ENCODE data around the gene ABHD17C. TPM values are rescaled to one million over a fixed set of nuclear protein-coding genes. Genes with fewer than 3 reads are reported as not detected.

Gene ABHD17C
- total RNA-seq, 2 experiments from 2014 or later: 0.47 to 0.70 TPM

DNA sequence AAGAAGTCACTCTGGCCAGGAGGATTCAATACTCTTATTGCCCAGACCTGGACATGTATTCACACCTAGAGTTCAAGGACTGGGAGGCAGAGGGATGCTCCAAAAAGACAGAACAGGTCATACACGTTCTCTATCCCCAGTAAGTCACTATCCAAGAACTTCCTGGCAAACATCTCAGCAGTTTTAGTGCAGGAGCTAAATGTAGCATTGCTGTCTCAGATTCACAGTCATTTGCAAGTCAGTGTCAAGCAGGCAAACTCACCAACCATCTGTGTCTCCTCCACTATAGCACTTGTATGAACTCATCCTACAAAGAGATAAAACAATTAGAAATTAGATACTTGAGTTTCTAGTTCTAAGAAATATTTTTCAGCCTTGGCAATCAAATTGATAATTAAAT lies 38.4 kb downstream of the ABHD17C start:
- Histone ChIP-seq H3K4me2 (ENCODE audit: low read length) (no peak overlapping the region), H3K27ac (ENCODE audit: low read depth, low read length, poor library complexity, severe bottlenecking) (no peak overlapping the region), H3K9me3 (ENCODE audit: low read length) (no peaks in the 10 kb centered on the region), H3K9me2 (ENCODE audit: insufficient read depth, low read length) (no peaks in the 10 kb centered on the region), H3K36me3 (ENCODE audit: insufficient read depth, low read length) (no peaks in the 10 kb centered on the region), H2AFZ (ENCODE audit: low read length) (no peak overlapping the region), H4K20me1 (ENCODE audit: insufficient read depth, low read length) (no peaks in the 10 kb centered on the region), H3K4me1 (ENCODE audit: insufficient read depth, low read length, poor library complexity, severe bottlenecking) (no peaks in the 10 kb centered on the region), H3K4me3 (ENCODE audit: low read depth, low read length, poor library complexity, severe bottlenecking) (no peak overlapping the region), H3K79me2 (ENCODE audit: insufficient read depth, low read depth, low read length) (no peaks in the 10 kb centered on the region)
- no TSS peak for BruUV-seq (replicated peaks)
- ChIA-PET POLR2A (interaction anchor here (0.5 kb wide), 1 partner anchor 215 kb away, joined by 3 read pairs; no protein-coding TSS in a partner anchor), CTCF (ENCODE audit: unreplicated experiment) (no interaction called here)
- no peak for TF ChIP-seq EZH2phosphoT487 (IDR thresholded peaks at IDR 0.05; ENCODE audit: borderline replicate concordance, low read depth, low read length)
- TF ChIP-seq, protein P1, sequence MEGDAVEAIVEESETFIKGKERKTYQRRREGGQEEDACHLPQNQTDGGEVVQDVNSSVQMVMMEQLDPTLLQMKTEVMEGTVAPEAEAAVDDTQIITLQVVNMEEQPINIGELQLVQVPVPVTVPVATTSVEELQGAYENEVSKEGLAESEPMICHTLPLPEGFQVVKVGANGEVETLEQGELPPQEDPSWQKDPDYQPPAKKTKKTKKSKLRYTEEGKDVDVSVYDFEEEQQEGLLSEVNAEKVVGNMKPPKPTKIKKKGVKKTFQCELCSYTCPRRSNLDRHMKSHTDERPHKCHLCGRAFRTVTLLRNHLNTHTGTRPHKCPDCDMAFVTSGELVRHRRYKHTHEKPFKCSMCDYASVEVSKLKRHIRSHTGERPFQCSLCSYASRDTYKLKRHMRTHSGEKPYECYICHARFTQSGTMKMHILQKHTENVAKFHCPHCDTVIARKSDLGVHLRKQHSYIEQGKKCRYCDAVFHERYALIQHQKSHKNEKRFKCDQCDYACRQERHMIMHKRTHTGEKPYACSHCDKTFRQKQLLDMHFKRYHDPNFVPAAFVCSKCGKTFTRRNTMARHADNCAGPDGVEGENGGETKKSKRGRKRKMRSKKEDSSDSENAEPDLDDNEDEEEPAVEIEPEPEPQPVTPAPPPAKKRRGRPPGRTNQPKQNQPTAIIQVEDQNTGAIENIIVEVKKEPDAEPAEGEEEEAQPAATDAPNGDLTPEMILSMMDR (conservative IDR thresholded peaks at IDR 0.05; ENCODE audit: low read length): no peak
- intact Hi-C loops (cut with micrococcal nuclease; ENCODE audit: unreplicated experiment): no loop called here
- DNase-seq (ENCODE audit: low spot score): no peak

DNA sequence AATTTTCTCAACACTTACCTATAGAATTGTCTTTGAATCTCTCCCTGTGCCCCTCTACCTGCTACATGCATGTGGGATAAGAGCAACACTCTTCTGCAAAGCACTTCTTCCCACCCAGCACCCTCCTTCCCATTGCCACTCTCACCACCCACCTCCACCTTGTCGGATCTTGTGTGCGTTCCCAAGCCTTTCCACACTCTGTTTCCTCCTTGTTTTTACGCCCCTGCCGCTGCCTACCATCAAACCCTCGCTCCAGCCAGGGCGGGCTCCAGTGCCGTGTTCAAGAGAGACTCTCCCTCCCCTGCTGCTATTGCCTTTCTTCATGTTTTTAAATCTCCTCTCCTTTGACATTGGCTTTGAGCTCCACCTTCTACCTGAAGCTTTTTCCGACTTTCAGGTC lies 40.2 kb downstream of the ABHD17C start:
- Histone ChIP-seq H3K36me3 (ENCODE audit: insufficient read depth, low read length) (no peaks in the 10 kb centered on the region), H3K9me3 (ENCODE audit: low read length) (no peaks in the 10 kb centered on the region), H3K4me1 (ENCODE audit: insufficient read depth, low read length, poor library complexity, severe bottlenecking) (no peaks in the 10 kb centered on the region), H3K9me2 (ENCODE audit: insufficient read depth, low read length) (no peaks in the 10 kb centered on the region), H3K4me2 (ENCODE audit: low read length) (no peak overlapping the region), H4K20me1 (ENCODE audit: insufficient read depth, low read length) (no peaks in the 10 kb centered on the region), H3K27ac (ENCODE audit: low read depth, low read length, poor library complexity, severe bottlenecking) (no peak overlapping the region), H3K4me3 (ENCODE audit: low read depth, low read length, poor library complexity, severe bottlenecking) (no peak overlapping the region), H2AFZ (ENCODE audit: low read length) (no peak overlapping the region), H3K79me2 (ENCODE audit: insufficient read depth, low read depth, low read length) (no peaks in the 10 kb centered on the region)
- ChIA-PET POLR2A (interaction anchor here (0.6 kb wide), 1 partner anchor 42 kb away, joined by 3 read pairs; no protein-coding TSS in a partner anchor), CTCF (ENCODE audit: unreplicated experiment) (no interaction called here)
- TF ChIP-seq EZH2phosphoT487 (IDR thresholded peaks at IDR 0.05; ENCODE audit: borderline replicate concordance, low read depth, low read length): no peak
- TF ChIP-seq, protein P1 (conservative IDR thresholded peaks at IDR 0.05; ENCODE audit: low read length): no peak
- DNase-seq (ENCODE audit: low spot score): no peak
- BruUV-seq (replicated peaks): no TSS peak
- intact Hi-C loops (cut with micrococcal nuclease; ENCODE audit: unreplicated experiment): no loop called here

DNA sequence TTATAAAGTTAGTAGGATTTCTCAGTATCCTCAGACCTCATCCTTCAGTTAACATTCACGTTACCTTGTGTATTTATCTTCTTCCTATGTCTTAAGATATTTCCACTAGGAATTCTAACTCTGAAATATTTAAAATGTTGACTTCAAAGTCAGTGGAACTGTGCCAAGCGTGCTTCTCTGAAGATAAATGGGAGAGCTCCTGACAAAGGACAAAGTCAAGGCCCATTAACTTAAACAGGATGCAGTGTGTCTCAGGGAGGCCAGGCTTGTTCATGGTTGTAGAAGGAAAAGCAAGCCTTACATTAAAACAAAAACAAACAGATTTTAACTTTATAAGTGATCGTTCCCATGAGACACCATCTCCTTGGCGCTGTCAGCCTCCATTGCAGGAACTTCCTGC lies 41.5 kb downstream of the ABHD17C start:
- no peak overlapping the region for H2AFZ ChIP-seq (ENCODE audit: low read length)
- H3K36me3 ChIP-seq (ENCODE audit: insufficient read depth, low read length): no peaks in the 10 kb centered on the region
- intact Hi-C loops (cut with micrococcal nuclease; ENCODE audit: unreplicated experiment): no loop called here
- H3K4me1 ChIP-seq (ENCODE audit: insufficient read depth, low read length, poor library complexity, severe bottlenecking): no peaks in the 10 kb centered on the region
- H3K4me2 ChIP-seq (ENCODE audit: low read length): no peak overlapping the region
- H3K9me2 ChIP-seq (ENCODE audit: insufficient read depth, low read length): no peaks in the 10 kb centered on the region
- H3K4me3 ChIP-seq (ENCODE audit: low read depth, low read length, poor library complexity, severe bottlenecking): no peak overlapping the region
- no peaks in the 10 kb centered on the region for H3K9me3 ChIP-seq (ENCODE audit: low read length)
- no TSS peak for BruUV-seq (replicated peaks)
- POLR2A ChIA-PET: interaction anchor here (0.6 kb wide), 1 partner anchor 31 kb away, joined by 3 read pairs; no protein-coding TSS in a partner anchor
- TF ChIP-seq, protein P1 (conservative IDR thresholded peaks at IDR 0.05; ENCODE audit: low read length): no peak
- TF ChIP-seq EZH2phosphoT487 (IDR thresholded peaks at IDR 0.05; ENCODE audit: borderline replicate concordance, low read depth, low read length): no peak
- no peak overlapping the region for H3K27ac ChIP-seq (ENCODE audit: low read depth, low read length, poor library complexity, severe bottlenecking)
- H4K20me1 ChIP-seq (ENCODE audit: insufficient read depth, low read length): no peaks in the 10 kb centered on the region
- CTCF ChIA-PET (ENCODE audit: unreplicated experiment): no interaction called here
- no peaks in the 10 kb centered on the region for H3K79me2 ChIP-seq (ENCODE audit: insufficient read depth, low read depth, low read length)
- DNase-seq (ENCODE audit: low spot score): no peak
